ENCODE measurements around the gene ELOA. TPM values are rescaled to one million over a fixed set of nuclear protein-coding genes. Genes with fewer than 3 reads are reported as not detected.
A peak's percentile ranks its signal among the peaks of the same experiment; 100 is the strongest.

ELOA gene
- total and polyA plus RNA-seq, 2 of the 13 experiments (the other 11 are each of a cell fraction or from before 2014, with no cell fraction given), result 14.2 to 28.5 TPM

DNA sequence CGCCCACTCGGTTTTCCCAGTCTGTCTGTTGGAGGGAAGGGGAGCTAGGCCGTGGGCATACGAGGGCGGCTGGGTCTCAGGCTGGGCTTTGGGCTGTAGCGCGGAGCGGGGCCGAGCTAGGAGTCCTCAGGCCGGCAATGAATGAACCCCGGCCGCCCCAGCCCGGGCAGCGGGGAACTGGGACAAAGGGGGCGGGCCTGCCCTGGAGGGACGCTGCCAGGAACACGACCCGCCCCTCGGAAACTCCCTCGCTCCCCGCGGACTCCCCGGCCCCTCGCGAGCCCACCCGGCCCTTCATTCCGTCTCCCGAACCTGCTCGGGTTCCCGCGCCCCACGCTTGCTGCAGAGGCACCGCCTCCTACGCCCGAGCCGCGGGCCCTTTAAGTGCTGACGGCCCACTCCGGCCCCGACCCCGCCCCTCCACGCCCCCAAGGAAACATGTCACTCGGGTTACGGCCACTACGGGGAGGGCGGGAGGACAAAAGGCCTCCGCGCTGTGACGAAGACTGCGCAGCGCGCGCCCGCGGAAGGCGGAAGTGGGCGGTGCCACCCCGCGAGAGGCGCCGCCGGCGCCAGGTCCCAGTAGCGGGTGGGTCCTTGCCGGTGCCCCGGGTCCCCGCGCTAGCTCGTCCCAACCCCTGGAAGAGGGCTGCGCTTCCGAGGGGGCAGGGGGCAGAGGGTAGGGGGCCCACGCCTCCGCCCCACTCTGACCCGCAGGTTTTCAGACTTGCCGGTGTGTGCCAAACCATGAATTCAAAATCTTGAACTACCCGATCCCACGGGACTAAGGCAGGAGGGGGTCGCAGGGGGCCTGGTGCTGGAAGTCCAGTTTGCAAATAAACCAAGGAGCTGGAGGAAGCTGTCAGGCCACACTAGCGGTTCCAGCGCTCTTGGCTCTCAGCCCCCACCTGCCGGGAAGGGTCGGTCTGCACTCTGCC lies 57.4 kb downstream of the ELOA start, which contains the start of gene GALE (continued):
- TF ChIP-seq, protein P1, sequence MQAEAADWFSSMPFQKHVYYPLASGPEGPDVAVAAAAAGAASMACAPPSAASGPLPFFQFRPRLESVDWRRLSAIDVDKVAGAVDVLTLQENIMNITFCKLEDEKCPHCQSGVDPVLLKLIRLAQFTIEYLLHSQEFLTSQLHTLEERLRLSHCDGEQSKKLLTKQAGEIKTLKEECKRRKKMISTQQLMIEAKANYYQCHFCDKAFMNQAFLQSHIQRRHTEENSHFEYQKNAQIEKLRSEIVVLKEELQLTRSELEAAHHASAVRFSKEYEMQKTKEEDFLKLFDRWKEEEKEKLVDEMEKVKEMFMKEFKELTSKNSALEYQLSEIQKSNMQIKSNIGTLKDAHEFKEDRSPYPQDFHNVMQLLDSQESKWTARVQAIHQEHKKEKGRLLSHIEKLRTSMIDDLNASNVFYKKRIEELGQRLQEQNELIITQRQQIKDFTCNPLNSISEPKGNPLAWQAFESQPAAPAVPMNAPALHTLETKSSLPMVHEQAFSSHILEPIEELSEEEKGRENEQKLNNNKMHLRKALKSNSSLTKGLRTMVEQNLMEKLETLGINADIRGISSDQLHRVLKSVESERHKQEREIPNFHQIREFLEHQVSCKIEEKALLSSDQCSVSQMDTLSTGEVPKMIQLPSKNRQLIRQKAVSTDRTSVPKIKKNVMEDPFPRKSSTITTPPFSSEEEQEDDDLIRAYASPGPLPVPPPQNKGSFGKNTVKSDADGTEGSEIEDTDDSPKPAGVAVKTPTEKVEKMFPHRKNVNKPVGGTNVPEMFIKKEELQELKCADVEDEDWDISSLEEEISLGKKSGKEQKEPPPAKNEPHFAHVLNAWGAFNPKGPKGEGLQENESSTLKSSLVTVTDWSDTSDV (CRISPR knock-in tag; IDR thresholded peaks at IDR 0.05), result peak; percentile 41; the same call in 1 of the 2 replicates
- TF ChIP-seq, protein P2, sequence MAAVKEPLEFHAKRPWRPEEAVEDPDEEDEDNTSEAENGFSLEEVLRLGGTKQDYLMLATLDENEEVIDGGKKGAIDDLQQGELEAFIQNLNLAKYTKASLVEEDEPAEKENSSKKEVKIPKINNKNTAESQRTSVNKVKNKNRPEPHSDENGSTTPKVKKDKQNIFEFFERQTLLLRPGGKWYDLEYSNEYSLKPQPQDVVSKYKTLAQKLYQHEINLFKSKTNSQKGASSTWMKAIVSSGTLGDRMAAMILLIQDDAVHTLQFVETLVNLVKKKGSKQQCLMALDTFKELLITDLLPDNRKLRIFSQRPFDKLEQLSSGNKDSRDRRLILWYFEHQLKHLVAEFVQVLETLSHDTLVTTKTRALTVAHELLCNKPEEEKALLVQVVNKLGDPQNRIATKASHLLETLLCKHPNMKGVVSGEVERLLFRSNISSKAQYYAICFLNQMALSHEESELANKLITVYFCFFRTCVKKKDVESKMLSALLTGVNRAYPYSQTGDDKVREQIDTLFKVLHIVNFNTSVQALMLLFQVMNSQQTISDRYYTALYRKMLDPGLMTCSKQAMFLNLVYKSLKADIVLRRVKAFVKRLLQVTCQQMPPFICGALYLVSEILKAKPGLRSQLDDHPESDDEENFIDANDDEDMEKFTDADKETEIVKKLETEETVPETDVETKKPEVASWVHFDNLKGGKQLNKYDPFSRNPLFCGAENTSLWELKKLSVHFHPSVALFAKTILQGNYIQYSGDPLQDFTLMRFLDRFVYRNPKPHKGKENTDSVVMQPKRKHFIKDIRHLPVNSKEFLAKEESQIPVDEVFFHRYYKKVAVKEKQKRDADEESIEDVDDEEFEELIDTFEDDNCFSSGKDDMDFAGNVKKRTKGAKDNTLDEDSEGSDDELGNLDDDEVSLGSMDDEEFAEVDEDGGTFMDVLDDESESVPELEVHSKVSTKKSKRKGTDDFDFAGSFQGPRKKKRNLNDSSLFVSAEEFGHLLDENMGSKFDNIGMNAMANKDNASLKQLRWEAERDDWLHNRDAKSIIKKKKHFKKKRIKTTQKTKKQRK (IDR thresholded peaks at IDR 0.05; ENCODE audit: low read length), result no peak
- TF ChIP-seq MEIS1 (CRISPR knock-in tag; IDR thresholded peaks at IDR 0.05; ENCODE audit: borderline replicate concordance) (peak; percentile 20; the same call in 1 of the 2 replicates), POLR2A (IDR thresholded peaks at IDR 0.05; ENCODE audit: insufficient read depth in 1 of 2, low read depth in 2 of 2, low read length in 2 of 2) (peak in 1 of 2 experiments; percentile 59; a peak in 2 of 4 replicates), ZFP90 (CRISPR knock-in tag; IDR thresholded peaks at IDR 0.05; ENCODE audit: borderline replicate concordance) (no peak; the same call in 1 of the 2 replicates), ZNF20 (CRISPR knock-in tag; IDR thresholded peaks at IDR 0.05) (no peak), ARNTL (CRISPR knock-in tag; IDR thresholded peaks at IDR 0.05) (no peak), SP5 (CRISPR knock-in tag; IDR thresholded peaks at IDR 0.05; ENCODE audit: borderline replicate concordance, low read depth) (peak; percentile 89), ADNP (CRISPR knock-in tag; IDR thresholded peaks at IDR 0.05) (no peak), ZFP1 (CRISPR knock-in tag; IDR thresholded peaks at IDR 0.05) (no peak), SRF (IDR thresholded peaks at IDR 0.05; ENCODE audit: low read depth, low read length) (no peak), ZFY (CRISPR knock-in tag; IDR thresholded peaks at IDR 0.05) (peak; percentile 64)
- TF ChIP-seq, protein P3, sequence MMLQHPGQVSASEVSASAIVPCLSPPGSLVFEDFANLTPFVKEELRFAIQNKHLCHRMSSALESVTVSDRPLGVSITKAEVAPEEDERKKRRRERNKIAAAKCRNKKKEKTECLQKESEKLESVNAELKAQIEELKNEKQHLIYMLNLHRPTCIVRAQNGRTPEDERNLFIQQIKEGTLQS (CRISPR knock-in tag; IDR thresholded peaks at IDR 0.05), result no peak
- TF ChIP-seq, protein P4, sequence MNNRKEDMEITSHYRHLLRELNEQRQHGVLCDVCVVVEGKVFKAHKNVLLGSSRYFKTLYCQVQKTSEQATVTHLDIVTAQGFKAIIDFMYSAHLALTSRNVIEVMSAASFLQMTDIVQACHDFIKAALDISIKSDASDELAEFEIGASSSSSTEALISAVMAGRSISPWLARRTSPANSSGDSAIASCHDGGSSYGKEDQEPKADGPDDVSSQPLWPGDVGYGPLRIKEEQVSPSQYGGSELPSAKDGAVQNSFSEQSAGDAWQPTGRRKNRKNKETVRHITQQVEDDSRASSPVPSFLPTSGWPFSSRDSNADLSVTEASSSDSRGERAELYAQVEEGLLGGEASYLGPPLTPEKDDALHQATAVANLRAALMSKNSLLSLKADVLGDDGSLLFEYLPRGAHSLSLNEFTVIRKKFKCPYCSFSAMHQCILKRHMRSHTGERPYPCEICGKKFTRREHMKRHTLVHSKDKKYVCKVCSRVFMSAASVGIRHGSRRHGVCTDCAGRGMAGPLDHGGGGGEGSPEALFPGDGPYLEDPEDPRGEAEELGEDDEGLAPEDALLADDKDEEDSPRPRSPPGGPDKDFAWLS (CRISPR knock-in tag; IDR thresholded peaks at IDR 0.05; ENCODE audit: borderline replicate concordance), result no peak
- TF ChIP-seq, protein P5, sequence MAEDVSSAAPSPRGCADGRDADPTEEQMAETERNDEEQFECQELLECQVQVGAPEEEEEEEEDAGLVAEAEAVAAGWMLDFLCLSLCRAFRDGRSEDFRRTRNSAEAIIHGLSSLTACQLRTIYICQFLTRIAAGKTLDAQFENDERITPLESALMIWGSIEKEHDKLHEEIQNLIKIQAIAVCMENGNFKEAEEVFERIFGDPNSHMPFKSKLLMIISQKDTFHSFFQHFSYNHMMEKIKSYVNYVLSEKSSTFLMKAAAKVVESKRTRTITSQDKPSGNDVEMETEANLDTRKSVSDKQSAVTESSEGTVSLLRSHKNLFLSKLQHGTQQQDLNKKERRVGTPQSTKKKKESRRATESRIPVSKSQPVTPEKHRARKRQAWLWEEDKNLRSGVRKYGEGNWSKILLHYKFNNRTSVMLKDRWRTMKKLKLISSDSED (CRISPR knock-in tag; IDR thresholded peaks at IDR 0.05), result no peak
- TF ChIP-seq, protein P6, sequence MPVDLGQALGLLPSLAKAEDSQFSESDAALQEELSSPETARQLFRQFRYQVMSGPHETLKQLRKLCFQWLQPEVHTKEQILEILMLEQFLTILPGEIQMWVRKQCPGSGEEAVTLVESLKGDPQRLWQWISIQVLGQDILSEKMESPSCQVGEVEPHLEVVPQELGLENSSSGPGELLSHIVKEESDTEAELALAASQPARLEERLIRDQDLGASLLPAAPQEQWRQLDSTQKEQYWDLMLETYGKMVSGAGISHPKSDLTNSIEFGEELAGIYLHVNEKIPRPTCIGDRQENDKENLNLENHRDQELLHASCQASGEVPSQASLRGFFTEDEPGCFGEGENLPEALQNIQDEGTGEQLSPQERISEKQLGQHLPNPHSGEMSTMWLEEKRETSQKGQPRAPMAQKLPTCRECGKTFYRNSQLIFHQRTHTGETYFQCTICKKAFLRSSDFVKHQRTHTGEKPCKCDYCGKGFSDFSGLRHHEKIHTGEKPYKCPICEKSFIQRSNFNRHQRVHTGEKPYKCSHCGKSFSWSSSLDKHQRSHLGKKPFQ (CRISPR knock-in tag; IDR thresholded peaks at IDR 0.05; ENCODE audit: insufficient replicate concordance), result no peak
